GM13977 (cell line): Measurements from ENCODE around the gene CTNND2.
"Not testable (repeated sequence)": the region's sequence is repeated elsewhere in the genome, so short reads cannot be mapped to it uniquely, and the experiment has no call there.

ENCODE experiments used
- DNase-seq: peaks from one replicate; pipeline ENCODE4 v3.0.0; 2012; ENCODE audit warnings: low spot score
- CTCF ChIP-seq: IDR thresholded peaks from 2 replicates; pipeline ENCODE4 v1.5.1; 2012; ENCODE audit warnings: mild to moderate bottlenecking, control low read depth; ENCODE audit not compliant: insufficient read depth; ENCODE audit errors: extremely low read depth, missing control alignments
- in situ Hi-C: fragments of 300-500 bp; cut with MboI; formaldehyde crosslinking; loops from one replicate; pipeline ENCODE4 v1.12.0; 2022; ENCODE audit warnings: low sequenced_read_pairs, low pct_unique_long_range_greater_than_20kb, mixed read lengths, inconsistent platforms; ENCODE audit not compliant: unreplicated experiment

The CTNND2 gene

GRCh38 chr5:11334404-11334803, 569.8 kb downstream of the CTNND2 start:
- no peak for DNase-seq
- in situ Hi-C loops, result no loop called here
- TF ChIP-seq CTCF, result no peak

GRCh38 chr5:11329679-11330078, 574.6 kb downstream of the CTNND2 start:
- no peak for TF ChIP-seq CTCF
- no peak for DNase-seq
- in situ Hi-C loops, result no loop called here

GRCh38 chr5:11324521-11325289, 579.5 kb downstream of the CTNND2 start:
- in situ Hi-C loops, result no loop called here
- TF ChIP-seq CTCF, result no peak
- no peak for DNase-seq

GRCh38 chr5:11323761-11324160, 580.5 kb downstream of the CTNND2 start:
- TF ChIP-seq CTCF, result no peak
- in situ Hi-C loops, result no loop called here
- no peak for DNase-seq

GRCh38 chr5:11322133-11322532, 582.1 kb downstream of the CTNND2 start:
- in situ Hi-C loops, result no loop called here
- no peak for DNase-seq
- no peak for TF ChIP-seq CTCF

GRCh38 chr5:11319836-11320580, 584.2 kb downstream of the CTNND2 start:
- no peak for TF ChIP-seq CTCF
- in situ Hi-C loops, result no loop called here
- no peak for DNase-seq

GRCh38 chr5:11313694-11314093, 590.6 kb downstream of the CTNND2 start:
- in situ Hi-C loops, DNase-seq: not testable (repeated sequence)
